GM03348 (cell line): Measurements from ENCODE around the gene HSP90AB1.
"Not testable (repeated sequence)": the region's sequence is repeated elsewhere in the genome, so short reads cannot be mapped to it uniquely, and the experiment has no call there.

Source experiments
- DNase-seq: peaks from one replicate; pipeline ENCODE4 v3.0.0; 2012; ENCODE audit warnings: low spot score

The HSP90AB1 gene

DNA sequence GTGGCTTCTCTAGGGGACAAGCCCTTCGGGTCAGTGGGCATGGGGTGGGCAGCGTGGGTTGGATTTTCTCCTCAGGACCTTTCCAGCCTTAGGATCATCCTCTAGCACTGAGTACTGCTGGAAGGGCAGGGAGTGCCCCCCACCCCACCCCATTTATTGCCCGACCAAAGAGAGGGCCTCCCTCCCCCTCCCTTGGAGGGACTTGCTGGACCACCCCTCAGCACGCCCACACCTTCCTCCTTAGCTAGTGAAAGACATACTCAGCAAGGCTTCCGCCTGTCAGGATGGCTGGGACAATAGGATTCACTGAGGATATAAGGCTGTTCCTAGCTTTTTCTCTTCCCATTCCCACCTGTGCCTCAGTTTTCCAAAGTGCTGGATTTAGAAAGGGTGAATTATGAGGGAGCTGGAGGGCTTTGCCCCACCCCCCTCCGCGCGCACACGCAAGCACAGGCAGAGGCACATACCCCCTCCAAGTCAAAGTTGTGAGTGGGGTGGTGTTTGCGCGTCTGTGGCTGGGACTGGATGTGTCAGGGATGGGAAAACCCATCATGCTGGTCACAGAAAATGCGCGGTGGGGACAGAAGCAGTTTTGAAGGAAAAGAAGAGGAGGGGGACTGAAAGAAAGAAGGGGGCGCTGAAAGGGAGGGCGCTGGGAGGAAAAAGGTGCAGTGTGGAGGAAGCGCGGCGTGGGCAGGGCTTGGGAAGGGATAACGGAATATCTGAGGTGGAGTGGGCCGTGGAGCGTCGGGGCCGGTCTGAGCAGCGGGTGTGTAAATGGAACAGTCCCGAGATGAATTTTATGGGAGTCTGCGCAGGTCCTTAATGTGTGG is 24.2 kb upstream of the HSP90AB1 start:
- DNase-seq = no peak

DNA sequence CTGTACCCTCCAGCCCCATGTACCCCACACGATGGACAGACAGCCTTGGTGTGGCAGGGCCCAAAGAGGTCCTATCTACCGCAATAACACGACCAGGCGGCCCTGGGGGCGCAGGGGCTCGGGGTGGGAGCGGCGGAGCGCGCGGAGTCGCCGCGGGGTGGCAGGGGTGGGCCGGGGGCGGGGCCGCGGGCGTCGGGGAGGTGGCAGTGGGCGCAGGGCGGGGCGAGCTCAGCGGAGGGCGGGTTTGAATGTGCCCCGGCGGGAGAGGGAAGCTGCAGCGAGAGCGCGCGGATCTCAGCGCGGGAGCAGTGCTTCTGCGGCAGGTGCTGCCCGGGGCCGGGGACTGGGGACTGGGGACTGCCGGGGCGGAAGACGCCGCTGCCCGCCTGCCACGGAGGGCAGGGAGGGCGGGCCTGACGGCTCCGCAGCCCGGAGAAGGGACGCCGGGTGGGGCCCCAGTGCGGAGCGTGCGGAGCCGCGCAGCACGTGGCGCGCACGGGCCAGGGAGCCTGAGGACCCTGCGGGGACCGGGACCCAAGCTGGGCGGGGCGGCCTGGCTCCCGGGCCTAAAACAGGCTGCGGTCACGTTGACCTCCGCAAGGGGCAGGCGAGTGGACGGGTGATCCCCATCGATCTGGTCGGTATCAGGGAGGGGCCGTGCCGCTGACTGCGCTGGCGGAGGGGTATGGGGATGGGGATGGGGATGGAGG is 23.4 kb upstream of the HSP90AB1 start, which contains the start of gene SLC29A1:
Gene SLC29A1 (plus strand): TSS at position 277 of the 710 bp plus-strand sequence. CDS start 3,719 bp downstream, outside the sequence.
- peak; percentile 94 for DNase-seq

DNA sequence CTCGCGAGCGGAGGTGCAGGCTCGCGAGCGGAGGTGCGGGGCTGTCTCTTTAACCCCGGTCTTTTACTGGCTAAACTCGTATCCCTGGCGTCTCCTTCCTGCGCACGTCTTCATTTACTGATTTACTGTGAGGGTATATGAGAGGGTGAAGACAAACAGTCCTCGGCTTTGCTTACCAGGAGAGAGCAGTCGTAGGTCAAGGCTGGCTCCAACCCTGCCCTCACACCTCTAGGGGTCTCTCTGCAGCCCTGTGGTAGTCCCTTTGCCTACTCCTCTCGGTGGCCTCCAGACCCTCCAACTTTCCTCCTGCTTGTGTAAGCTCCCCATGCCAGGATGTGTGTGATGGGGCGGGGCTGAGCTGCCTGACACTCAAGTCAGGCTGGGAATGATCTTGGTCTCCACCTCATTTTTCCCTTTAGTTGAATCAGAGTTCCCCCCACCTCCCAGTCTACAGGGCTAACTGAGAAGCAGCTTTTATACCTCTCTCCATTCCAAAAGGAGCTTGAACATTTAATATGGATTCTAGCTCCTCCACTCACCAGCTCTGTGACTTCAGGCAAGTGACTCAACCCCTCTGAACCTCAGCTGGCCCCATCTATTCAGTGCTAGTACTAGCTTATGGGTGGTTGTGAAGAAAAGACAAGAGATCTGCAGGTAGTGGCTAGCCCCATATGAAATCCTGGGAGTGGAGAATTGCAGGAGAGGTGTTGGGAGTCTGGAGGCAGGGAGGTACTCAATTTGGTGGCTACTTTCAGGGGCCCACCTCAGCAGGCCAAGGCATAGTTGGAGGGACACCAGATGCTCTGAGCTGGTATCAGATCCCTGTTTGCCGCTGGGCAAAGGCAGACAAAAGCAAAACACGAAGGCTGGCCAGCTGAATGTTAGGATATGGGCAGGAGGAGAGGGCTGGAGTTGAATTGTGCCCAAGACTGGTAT is 22.6 kb upstream of the HSP90AB1 start:
- no peak for DNase-seq

DNA sequence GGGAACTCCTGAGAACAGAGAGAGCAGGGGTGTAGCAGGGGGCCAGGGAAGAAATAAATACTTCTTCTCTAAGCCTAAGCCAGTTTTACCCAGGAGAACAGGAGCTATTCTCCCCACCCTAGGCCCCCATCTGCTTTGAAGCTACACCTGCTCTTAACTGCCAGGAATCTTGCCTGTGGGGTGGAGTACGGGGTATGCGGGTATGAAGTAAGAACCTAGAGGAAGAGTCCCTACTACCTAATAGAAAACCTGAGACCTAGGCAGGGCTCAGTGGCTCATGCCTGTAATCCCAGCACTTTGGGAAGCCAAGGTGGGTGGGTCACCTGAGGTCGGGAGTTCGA is 22.0 kb upstream of the HSP90AB1 start:
- DNase-seq = no peak

DNA sequence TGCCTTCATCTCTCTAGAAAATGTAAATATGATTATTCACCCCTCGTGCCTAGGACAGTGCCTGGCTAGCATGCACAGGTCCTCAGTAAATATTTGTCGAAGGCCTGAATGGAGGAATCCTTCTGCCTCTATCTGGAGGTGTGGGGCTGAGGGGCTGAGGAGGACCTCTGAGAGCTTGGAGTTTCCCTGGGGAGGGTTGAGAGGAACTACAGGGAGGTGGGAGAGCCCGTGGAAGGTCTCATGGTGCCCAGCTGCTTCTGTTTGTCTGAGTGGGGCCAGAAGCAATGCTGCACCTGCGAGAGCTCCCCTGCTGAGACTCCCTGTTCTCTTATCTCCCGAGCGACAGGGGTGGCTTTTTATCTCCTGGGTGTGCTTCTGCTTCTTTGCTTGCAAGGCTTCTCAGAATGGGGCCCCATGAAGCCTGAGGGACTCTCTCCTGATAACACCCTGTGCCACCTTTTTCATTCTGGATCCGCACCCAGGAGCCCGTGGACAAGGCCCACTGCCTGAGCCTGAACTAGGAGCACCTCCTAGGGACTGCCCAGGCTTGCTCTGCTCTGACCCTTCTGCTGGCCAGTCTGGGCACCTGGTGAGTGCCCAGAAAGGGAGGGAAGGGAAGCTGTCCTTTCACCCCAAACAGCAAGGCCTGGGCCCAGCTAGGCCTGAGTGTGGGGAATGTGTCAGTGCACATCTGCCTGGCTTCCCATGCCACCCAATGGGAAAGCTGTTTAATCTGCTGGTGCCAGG is 21.1 kb upstream of the HSP90AB1 start:
- no peak for DNase-seq

DNA sequence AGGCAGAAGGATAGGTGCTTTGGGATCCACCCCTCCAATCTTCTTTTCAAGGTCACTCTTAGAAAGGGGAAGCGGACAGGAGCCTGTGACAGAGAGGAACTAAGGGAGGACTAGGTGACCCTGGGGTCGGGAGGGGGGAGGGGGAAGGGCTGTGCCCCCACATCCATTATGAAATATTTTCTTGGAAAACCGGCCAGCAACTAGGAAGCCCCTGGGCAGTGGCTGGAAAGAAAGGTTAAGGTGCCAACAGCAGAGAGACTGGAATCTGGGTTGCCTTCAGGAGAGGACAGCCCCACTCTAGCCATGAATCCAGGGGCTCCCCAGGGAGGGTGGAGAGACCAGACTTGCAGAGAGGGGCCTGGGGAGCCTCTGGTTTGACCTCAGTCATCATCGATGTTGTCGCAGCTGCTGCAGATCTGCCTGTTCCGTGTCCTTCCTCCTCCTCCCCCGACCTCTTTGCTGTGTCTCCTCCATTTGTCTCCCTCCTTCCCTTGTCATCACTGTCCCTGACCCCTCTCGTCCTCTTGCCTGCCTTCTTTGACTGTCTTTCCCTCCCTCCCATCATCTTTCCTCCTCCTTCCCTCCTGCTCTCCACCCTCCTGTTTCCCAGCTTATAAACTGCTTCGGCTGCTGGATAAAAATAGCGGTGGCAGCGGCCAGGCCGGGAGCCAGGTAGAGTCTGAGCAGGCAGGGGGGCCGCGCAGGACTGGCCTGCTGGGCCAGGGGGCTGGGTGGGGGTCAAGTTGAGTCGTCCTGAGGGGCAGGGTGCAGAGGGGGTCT is 20.3 kb upstream of the HSP90AB1 start:
- DNase-seq = no peak

DNA sequence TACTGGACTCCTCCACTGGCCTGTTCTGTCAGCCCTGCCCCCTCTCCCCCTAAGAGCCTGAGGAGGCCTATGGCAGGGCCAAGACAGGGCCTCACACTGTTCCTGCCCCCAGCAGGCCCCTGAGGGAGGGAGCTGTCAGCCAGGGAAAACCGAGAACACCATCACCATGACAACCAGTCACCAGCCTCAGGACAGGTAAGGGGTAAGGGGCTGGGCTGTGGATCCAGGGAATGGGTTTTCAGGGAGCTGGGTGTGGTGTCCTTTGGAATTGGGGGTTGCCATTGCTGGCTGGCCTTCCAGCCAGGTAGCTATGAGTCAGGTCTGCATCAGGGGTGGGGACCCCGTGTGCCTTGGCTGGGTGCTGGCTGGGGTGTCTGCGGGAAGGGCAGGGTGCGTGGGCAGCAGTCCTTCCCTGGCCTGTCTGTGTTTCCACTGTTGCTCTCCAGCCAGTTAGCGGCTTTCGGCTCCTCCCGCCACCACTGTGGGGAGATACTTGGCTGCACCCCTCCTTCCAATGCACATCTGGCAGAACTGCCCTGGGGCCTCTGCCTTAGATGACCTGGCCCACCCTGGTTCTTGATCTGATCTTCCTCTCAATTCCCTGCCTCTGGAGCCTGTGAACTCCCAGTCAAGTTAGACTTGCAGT is 19.6 kb upstream of the HSP90AB1 start:
- DNase-seq = no peak

DNA sequence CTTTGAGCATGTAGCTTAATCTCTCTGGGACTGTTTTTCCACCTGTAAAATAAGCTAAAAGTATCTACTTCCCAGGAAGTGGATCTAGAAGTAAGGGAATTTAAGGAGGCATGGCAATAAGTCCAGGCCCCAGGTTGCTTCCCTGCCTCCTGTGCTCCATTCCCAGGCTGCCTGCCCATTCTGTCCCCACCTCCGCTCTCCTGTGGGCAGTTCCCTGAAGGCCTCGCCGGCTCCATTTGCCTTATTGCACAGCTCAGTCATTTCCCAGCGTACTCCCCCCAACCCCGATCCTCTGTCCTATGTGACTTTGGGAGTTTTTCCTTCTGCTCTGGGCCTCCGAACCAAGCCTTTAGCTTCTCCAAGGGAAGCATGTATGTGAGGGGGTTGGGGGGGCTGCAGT is 18.9 kb upstream of the HSP90AB1 start:
- no peak for DNase-seq

DNA sequence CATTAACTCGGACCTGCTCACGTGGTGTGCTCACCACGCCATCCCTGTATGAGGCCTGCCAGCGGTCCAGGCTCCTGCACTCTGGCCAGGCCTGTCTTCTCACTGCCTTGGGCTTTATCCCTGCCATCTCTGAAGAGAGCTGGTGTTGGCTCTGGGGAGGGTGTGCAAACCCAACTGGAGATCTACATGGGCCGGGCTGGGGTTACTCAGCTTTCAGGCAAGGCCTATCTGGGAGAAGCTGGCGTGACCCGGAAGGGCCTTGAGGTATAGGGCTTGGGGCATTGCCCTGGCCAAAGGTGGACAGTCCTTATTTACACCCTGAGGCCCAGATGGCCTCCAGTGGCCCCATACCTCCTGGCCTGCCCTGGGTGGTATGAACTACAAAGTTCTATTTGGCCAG is 18.5 kb upstream of the HSP90AB1 start:
- DNase-seq = no peak

DNA sequence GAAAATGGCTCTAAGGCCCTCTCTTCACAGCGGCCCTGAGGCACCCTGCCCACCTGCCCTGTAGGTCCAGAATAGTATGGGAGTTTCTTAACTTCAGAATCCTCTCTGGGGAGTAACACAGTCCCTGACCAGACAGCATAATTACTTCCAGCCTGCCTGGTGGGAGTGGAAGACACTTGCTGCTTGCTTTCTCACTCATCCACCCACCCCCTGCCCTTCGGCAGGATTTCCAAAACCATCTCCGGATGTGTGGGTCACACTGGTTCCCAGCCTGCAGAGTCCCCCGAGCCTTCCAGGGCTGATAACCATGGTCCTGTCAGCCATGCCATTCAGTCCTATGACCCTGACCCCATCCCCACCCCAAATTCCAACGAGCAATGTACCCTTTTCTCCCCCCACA is 18.1 kb upstream of the HSP90AB1 start:
- peak; percentile 64 for DNase-seq

DNA sequence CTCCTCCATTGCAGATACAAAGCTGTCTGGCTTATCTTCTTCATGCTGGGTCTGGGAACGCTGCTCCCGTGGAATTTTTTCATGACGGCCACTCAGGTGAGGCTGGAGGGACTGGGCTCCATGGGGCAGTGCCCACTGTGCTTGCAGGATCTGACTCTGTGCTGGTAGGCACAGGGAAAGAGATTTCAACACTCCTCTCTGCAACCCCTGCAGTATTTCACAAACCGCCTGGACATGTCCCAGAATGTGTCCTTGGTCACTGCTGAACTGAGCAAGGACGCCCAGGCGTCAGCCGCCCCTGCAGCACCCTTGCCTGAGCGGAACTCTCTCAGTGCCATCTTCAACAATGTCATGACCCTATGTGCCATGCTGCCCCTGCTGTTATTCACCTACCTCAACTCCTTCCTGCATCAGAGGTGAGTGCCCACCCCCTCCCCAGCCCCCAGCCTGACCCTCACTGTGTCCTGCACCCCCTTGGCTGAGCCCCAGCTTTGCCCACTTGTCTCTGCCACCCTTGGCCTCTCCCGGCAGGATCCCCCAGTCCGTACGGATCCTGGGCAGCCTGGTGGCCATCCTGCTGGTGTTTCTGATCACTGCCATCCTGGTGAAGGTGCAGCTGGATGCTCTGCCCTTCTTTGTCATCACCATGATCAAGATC is 17.4 kb upstream of the HSP90AB1 start:
- DNase-seq = no peak

DNA sequence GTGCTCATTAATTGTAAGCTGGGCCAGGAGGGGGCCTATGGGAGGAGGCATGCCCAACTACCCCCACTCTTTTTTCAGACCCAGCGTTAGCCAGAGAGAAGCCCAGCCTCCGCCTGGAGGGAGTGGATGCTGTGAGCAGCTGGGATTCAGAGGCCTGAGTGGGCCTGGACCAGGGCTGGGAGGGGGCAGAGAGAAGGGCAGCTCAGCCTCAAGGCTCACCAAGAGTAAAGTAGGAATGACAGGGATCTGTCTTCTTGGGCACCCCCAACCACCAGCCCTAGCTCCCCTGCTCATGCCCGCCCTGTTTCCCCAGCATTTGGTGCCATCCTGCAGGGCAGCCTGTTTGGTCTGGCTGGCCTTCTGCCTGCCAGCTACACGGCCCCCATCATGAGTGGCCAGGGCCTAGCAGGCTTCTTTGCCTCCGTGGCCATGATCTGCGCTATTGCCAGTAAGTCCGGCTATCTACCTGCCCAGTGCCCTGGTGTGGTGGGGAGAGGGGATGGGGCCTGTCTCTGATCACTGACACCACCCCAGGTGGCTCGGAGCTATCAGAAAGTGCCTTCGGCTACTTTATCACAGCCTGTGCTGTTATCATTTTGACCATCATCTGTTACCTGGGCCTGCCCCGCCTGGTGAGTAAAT is 16.7 kb upstream of the HSP90AB1 start:
- no peak for DNase-seq

DNA sequence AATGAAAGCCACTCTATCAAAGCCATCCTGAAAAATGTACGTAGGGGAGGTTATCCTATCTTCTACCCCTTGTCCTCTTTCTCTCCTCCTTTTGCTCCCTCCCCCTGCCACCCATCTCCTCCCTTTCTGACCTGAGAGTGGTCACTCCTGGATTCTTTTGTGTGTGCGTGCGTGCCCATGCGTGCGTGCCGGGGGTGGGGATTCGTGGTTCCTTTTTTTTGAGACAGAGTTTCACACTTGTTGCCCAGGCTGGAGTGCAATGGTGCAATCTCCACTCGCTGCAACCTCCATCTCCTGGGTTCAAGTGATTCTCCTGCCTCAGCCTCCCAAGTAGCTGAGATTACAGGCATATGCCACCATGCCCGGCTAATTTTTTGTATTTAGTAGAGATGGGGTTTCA is 15.5 kb upstream of the HSP90AB1 start:
- DNase-seq = not testable (repeated sequence)

DNA sequence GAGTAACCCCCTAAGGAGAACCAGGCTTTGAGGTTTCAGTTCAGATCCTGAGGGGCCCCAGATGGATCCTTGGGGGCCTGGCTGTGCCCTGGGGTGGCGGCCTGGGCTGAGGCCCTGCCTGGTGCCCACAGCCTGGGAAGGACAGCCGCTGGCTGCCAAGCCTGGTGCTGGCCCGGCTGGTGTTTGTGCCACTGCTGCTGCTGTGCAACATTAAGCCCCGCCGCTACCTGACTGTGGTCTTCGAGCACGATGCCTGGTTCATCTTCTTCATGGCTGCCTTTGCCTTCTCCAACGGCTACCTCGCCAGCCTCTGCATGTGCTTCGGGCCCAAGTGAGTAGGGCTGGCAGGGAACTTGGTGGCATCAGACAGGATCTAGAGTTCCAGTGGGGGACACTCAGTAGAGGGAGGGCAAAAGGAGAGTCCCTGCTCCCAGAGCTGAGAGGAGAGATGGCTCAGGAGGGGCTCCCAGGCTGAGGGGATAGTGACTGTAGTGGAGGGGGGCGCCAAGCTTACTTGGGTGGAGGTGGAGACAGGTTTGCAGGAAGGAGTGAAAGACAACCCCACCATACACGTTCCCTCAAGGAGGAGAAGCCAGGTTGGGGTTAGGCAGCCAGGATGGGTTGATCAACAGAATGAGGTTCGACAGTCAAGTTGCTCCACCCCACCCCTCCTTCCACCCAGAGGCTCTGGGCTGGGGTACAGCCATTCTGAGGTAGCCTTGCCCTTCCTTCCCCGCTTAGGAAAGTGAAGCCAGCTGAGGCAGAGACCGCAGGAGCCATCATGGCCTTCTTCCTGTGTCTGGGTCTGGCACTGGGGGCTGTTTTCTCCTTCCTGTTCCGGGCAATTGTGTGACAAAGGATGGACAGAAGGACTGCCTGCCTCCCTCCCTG is 14.0 kb upstream of the HSP90AB1 start:
- no peak for DNase-seq

DNA sequence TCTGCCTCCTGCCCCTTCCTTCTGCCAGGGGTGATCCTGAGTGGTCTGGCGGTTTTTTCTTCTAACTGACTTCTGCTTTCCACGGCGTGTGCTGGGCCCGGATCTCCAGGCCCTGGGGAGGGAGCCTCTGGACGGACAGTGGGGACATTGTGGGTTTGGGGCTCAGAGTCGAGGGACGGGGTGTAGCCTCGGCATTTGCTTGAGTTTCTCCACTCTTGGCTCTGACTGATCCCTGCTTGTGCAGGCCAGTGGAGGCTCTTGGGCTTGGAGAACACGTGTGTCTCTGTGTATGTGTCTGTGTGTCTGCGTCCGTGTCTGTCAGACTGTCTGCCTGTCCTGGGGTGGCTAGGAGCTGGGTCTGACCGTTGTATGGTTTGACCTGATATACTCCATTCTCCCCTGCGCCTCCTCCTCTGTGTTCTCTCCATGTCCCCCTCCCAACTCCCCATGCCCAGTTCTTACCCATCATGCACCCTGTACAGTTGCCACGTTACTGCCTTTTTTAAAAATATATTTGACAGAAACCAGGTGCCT is 13.3 kb upstream of the HSP90AB1 start:
- no peak for DNase-seq

DNA sequence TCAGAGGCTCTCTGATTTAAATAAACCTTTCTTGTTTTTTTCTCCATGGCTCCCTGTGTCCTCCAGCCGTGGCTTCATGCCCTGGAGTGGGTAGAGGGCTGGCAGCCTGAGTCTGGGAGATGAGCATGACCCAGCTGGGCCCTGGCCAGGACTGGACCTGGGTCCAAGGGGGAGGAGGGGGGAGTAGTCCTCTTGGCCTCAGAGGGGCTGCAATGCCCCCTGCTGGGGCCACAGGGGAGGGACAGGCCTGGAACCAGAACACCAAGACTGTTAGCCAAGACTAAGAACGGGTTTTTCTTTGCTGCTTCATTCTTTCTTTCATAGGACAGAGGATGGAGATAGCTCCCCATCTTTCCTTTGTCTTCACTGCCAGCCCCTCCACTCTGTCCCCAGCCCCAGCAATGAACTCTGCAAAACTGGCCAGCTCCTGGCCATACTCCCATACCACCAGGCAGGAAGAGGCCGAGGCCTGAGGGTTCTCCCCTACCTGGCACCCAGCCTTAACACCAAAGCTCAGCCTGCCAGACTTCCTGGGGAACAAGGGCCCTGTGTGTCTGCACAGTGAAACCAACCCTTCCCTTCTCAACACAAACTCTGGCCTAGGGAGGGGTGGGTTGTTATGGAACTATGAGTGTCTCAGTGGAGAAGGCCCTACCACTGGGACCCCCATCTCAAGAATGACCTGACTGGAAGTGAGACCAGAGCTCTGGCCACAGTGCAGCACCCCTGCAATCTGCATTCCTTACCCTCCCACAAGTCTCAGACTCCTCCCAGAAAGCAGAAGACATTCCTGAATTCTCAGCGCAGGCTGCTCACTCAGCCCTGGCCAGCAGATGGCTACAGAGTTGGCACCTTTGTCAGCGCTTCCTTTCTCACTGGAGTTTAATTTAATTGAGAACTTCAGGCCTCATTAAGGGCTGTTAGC is 12.5 kb upstream of the HSP90AB1 start:
- DNase-seq = peak; percentile 90

DNA sequence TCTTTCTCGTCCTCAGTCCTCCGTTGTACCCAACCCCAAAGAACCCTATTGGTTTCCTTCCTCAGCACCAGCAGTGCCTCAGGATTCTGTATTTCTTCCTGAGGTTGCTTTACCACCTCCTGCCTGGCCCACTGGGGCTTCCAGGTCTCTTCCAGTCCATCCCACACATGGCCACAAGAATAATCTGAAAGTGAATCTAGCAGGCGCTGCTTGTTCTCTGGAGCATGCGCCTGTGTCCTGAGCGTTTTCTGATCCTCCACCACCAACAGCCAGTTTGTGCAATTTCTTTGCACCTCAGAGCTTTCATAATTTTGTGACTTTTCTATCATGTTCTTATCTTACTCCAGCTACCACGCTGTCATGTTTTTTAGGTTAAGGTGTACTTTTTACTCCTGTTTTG is 11.6 kb upstream of the HSP90AB1 start:
- no peak for DNase-seq
